ENCODE results near the gene SSMEM1. TPM values are rescaled to one million over a fixed set of nuclear protein-coding genes. Genes with fewer than 3 reads are reported as not detected.
"Not testable (repeated sequence)": the region's sequence is repeated elsewhere in the genome, so short reads cannot be mapped to it uniquely, and the experiment has no call there.

Gene SSMEM1
- total RNA-seq, 4 donors from 2014 or later, result not detected

DNA sequence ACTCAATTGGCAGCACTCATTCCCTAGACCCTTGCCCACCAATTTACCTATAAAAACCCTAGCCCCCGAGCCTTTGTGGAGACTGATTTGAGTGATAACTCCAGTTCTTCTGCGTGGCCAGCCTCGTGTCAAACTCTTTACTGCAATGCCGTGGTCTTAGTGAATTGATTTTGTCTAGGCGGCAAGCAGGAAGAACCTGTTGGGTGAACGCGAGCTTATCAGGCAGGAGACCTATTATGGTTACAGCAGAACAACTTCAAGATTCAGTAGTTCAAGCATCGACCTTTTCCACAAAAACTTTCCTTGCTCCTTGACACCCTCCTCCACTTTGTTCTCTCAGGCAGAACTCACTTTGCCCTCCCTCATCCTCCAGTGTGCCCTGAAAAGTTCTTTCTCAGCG lies 12.2 kb downstream of the SSMEM1 start:
- H3K4me3 ChIP-seq, result no peak overlapping the region
- DNase-seq (no peak), ATAC-seq (no peak)
- in situ Hi-C loops (cut with MboI; ENCODE audit: low sequenced_read_pairs in 4 of 4) (no loop called here), intact Hi-C loops (cut with DNase I; ENCODE audit: low total_unique reads) (no loop called here)
- H3K27me3 ChIP-seq, result no peaks in the 10 kb centered on the region
- TF ChIP-seq CTCF (IDR thresholded peaks at IDR 0.05 in 4 of 5, conservative IDR thresholded peaks at IDR 0.05 in 1 of 5) (no peak), POLR2A (IDR thresholded peaks at IDR 0.05) (no peak)
- no peaks in the 10 kb centered on the region for H3K9me3 ChIP-seq
- H3K27ac ChIP-seq, result no peak overlapping the region
- H3K4me1 ChIP-seq, result no peaks in the 10 kb centered on the region
- no peaks in the 10 kb centered on the region for H3K36me3 ChIP-seq

DNA sequence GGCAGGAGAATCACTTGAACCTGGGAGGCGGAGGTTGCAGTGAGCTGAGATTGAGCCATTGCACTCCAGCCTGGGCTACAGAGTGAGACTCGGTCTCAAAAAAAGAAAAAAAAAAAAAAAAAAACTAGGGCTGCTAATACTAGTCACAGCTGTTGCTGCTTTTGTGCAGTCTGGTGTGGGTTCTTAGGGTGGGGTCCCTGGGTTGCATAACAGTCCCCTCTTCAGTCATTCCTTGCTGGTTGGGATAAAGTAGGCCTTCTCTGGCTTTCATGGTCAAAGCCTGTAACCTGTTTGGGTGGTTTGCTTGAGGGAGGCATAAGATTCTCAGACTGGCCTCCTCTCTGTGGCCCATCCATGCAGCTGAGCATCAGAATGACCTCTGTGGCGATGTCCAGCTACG lies 14.1 kb downstream of the SSMEM1 start:
- in situ Hi-C loops (cut with MboI; ENCODE audit: low sequenced_read_pairs in 4 of 4), result no loop called here

DNA sequence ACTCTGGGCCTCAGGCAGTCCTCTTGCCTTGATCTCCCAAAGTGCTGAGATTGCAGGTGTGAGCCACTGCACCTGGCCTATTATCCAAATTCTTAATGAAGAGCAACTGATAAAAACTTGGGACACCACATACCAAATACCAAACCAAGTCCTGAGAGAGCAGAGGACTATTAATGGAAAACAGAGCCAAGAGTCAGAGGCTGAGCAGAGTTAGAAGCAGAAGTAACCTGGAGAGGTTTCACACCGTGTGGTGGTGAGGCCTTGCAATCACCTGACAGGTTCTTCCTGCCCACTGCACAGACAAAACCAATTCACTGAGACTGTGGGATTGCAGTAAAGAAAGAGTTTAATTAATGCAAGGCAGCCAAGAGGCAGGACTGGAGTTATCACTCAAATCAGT lies 16.0 kb downstream of the SSMEM1 start:
- Histone ChIP-seq H3K9me3 (no peaks in the 10 kb centered on the region), H3K36me3 (no peaks in the 10 kb centered on the region), H3K27me3 (no peaks in the 10 kb centered on the region), H3K4me1 (no peaks in the 10 kb centered on the region), H3K4me3 (no peak overlapping the region), H3K27ac (no peak overlapping the region)
- intact Hi-C loops (cut with DNase I; ENCODE audit: low total_unique reads), result no loop called here
- DNase-seq (no peak), ATAC-seq (no peak)
- no peak for TF ChIP-seq CTCF (IDR thresholded peaks at IDR 0.05 in 4 of 5, conservative IDR thresholded peaks at IDR 0.05 in 1 of 5)
- in situ Hi-C loops (cut with MboI; ENCODE audit: low sequenced_read_pairs in 4 of 4), result no loop called here

More for the DNA sequence above, 14.1 kb downstream of the SSMEM1 start:
- H3K4me1 ChIP-seq, result no peaks in the 10 kb centered on the region
- H3K4me3 ChIP-seq, result no peak overlapping the region
- H3K27ac ChIP-seq, result no peak overlapping the region
- no peaks in the 10 kb centered on the region for H3K36me3 ChIP-seq
- ATAC-seq, result no peak
- intact Hi-C loops (cut with DNase I; ENCODE audit: low total_unique reads), result no loop called here
- no peaks in the 10 kb centered on the region for H3K27me3 ChIP-seq
- TF ChIP-seq POLR2A (IDR thresholded peaks at IDR 0.05) (no peak), CTCF (IDR thresholded peaks at IDR 0.05 in 4 of 5, conservative IDR thresholded peaks at IDR 0.05 in 1 of 5) (no peak)
- no peak for DNase-seq
- no peaks in the 10 kb centered on the region for H3K9me3 ChIP-seq

- no peak for TF ChIP-seq POLR2A (IDR thresholded peaks at IDR 0.05)
- no peak for TF ChIP-seq CTCF (IDR thresholded peaks at IDR 0.05 in 4 of 5, conservative IDR thresholded peaks at IDR 0.05 in 1 of 5)
- in situ Hi-C loops (cut with MboI; ENCODE audit: low sequenced_read_pairs in 4 of 4) (no loop called here), intact Hi-C loops (cut with DNase I; ENCODE audit: low total_unique reads) (no loop called here)
- ATAC-seq, result no peak
- H3K27me3 ChIP-seq, result no peaks in the 10 kb centered on the region
- no peak overlapping the region for H3K4me3 ChIP-seq
- no peaks in the 10 kb centered on the region for H3K36me3 ChIP-seq
- no peaks in the 10 kb centered on the region for H3K4me1 ChIP-seq
- no peak overlapping the region for H3K27ac ChIP-seq
- H3K9me3 ChIP-seq, result no peaks in the 10 kb centered on the region
- no peak for DNase-seq
Observed at GRCh38 chr7:130224210-130224609, 16.6 kb downstream of the SSMEM1 start.

GRCh38 chr7:130224923-130225322 lies 17.3 kb downstream of the SSMEM1 start:
- in situ Hi-C loops (cut with MboI; ENCODE audit: low sequenced_read_pairs in 4 of 4), result loop anchor here in 3 of 4 donors (25.0 kb wide), 2 partner anchors 487 to 537 kb away; no protein-coding TSS in a partner anchor

More at GRCh38 chr7:130224923-130225322, 17.3 kb downstream of the SSMEM1 start:
- H3K27me3 ChIP-seq; DNase-seq; H3K9me3 ChIP-seq; H3K36me3 ChIP-seq; H3K4me1 ChIP-seq; ATAC-seq; H3K27ac ChIP-seq; H3K4me3 ChIP-seq; intact Hi-C loops (cut with DNase I; ENCODE audit: low total_unique reads): not testable (repeated sequence)

All from gastrocnemius medialis (tissue), 4 donors.